Measurements from ENCODE around the gene TMC1.
"Not testable (repeated sequence)": the region's sequence is repeated elsewhere in the genome, so short reads cannot be mapped to it uniquely, and the experiment has no call there.

The TMC1 gene

DNA sequence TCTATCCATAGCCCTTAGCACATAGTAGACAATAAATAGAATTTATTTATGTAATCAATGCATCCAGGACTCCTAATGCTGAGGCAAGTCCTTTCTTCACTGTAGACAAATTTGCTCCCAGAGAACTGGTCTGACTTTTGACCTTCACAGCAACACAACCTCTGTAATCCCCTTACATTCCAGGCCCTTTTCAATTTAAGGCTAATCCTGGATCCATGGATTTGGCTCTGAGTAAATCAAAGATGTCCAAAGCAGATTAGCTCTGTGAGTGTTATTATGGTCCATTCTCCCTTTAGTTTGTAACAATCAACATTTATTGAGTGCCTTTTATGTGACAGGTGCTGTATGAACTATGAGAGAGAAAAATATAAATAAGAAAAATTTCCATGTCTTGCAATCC is 27.4 kb upstream of the TMC1 start:
- Mint-ChIP-seq H3K27ac (no peak overlapping the region), H3K36me3 (ENCODE audit: low read depth) (no peaks in the 10 kb centered on the region), H3K4me1 (ENCODE audit: low read depth) (no peaks in the 10 kb centered on the region), H3K4me3 (no peak overlapping the region), H3K27me3 (peaks cover 2% of the 10 kb centered on the region), H3K9me3 (no peaks in the 10 kb centered on the region)
- no peak for DNase-seq

DNA sequence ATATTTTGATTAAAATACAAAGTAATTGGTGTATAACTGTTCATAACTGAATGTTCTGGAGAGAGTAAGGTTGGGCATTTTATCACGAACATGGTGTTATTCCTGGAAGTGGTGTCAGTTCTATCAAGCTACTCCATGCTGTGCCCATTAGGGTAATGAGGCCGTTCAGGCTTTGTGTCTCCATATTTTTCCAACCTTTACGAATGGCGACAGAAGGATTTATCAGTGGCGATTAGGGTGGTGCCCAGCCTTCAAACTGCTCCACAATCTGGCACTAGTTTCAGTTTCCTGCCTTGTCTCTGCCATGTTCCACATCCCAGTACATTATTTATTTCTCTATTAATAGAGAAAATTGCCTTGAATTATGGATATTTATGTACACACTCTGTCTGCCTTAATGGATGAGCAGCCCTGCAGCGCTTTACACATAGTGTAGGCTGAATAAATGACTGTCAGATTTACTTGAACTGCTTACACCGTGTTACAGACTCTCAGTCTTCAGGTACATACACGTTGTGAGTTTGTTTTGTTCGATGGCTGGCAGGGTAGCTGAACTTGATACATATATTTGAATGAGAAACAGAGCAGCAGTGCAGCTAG is 23.9 kb upstream of the TMC1 start:
- no peaks in the 10 kb centered on the region for H3K9me3 Mint-ChIP-seq

DNA sequence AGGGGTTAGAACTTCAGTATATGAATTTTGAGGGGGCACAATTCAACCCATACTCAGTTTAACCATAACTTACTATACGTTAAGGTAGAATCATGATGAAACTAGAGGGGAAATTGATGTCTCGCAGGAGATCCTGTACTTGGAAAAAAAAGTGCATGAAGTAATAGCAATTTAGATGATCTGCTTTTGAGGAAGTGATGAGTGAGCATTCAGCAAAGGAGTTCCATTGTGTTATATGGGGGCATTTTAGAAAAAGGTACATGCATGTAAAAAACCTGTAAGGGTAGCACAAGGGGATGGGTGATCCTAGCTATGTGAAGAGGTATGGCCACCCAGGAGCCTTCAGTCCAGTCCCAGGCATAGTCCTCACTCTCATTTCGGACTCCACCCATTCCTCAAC is 14.8 kb upstream of the TMC1 start:
- no peaks in the 10 kb centered on the region for H3K36me3 Mint-ChIP-seq (ENCODE audit: low read depth)
- no peak overlapping the region for H3K4me3 Mint-ChIP-seq
- no peaks in the 10 kb centered on the region for H3K27me3 Mint-ChIP-seq
- no peak for DNase-seq
- H3K27ac Mint-ChIP-seq, result no peak overlapping the region
- H3K4me1 Mint-ChIP-seq (ENCODE audit: low read depth), result peaks cover 18% of the 10 kb centered on the region
- H3K9me3 Mint-ChIP-seq, result no peaks in the 10 kb centered on the region

More for the DNA sequence above, 23.9 kb upstream of the TMC1 start:
- Mint-ChIP-seq H3K4me1 (ENCODE audit: low read depth) (no peaks in the 10 kb centered on the region), H3K4me3 (no peak overlapping the region), H3K27me3 (no peaks in the 10 kb centered on the region), H3K36me3 (ENCODE audit: low read depth) (no peaks in the 10 kb centered on the region), H3K27ac (no peak overlapping the region)
- DNase-seq, result no peak

DNA sequence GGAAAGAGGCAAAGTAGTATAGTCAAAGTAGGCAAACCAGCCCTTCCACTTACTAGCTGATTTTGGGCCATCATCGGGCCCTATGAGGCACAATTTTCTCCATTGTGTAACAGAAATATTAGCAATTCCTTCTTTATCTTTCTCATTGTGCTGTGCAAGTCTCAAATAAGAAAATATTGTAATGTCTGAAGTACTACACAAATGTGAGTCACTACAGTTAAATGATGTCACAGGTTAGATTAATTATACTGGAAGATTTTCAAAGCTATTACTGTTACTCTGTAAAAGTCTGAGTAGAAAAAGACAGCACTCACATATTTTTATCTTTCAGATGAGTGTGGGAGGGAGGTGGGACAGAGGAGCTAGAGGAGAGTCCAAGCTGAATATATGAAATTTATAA is 12.4 kb upstream of the TMC1 start:
- Mint-ChIP-seq H3K27ac (peak overlapping the region; percentile 89), H3K27me3 (no peaks in the 10 kb centered on the region), H3K9me3 (no peaks in the 10 kb centered on the region), H3K4me3 (peak overlapping the region; percentile 21), H3K4me1 (ENCODE audit: low read depth) (peaks cover 18% of the 10 kb centered on the region), H3K36me3 (ENCODE audit: low read depth) (no peaks in the 10 kb centered on the region)
- no peak for DNase-seq

DNA sequence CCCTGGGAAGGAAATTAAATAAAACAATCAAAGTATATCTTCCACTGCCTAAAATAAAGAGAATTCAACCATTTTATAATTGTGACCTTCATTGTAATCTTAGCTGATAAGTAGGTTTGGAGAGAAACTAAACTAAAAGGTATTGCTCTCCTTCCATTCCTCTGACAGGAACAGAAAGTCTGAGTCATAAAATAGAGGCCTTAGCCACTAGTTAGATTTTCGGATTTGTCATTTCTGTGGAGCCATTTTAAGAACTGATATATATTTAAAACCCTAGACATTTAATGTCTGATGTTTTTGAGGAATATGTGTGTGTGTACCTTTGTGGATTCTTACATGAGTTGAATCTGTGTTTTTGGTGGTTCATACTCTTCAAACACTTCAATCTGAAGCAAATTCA is 11.8 kb upstream of the TMC1 start:
- peak overlapping the region; percentile 21 for H3K4me3 Mint-ChIP-seq
- peak overlapping the region; percentile 89 for H3K27ac Mint-ChIP-seq
- H3K9me3 Mint-ChIP-seq, result no peaks in the 10 kb centered on the region
- peaks cover 18% of the 10 kb centered on the region for H3K4me1 Mint-ChIP-seq (ENCODE audit: low read depth)
- H3K36me3 Mint-ChIP-seq (ENCODE audit: low read depth), result no peaks in the 10 kb centered on the region
- no peak for DNase-seq
- H3K27me3 Mint-ChIP-seq, result no peaks in the 10 kb centered on the region

DNA sequence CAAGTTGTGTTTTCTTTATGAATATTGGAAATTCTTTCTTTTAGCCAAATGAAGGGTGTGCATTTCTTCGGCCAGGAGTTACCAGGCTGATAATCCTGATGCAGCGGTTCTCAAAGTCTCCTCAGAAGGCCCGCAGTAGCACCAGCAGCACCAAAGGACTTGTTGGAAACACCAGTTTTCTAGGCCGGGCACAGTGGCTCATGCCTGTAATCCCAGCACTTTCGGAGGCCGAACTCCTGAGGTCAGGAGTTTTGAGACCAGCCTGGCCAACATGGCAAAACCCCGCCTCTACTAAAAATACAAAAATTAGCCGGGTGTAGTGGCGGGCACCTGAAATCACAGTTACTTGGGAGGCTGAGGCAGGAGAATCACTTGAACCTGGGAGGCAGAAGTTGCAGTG is 397 bp upstream of the TMC1 start:
- peaks cover 16% of the 10 kb centered on the region for H3K4me1 Mint-ChIP-seq (ENCODE audit: low read depth)
- not testable (repeated sequence) for H3K4me3 Mint-ChIP-seq; H3K9me3 Mint-ChIP-seq; H3K27ac Mint-ChIP-seq; H3K36me3 Mint-ChIP-seq (ENCODE audit: low read depth); H3K27me3 Mint-ChIP-seq; DNase-seq

DNA sequence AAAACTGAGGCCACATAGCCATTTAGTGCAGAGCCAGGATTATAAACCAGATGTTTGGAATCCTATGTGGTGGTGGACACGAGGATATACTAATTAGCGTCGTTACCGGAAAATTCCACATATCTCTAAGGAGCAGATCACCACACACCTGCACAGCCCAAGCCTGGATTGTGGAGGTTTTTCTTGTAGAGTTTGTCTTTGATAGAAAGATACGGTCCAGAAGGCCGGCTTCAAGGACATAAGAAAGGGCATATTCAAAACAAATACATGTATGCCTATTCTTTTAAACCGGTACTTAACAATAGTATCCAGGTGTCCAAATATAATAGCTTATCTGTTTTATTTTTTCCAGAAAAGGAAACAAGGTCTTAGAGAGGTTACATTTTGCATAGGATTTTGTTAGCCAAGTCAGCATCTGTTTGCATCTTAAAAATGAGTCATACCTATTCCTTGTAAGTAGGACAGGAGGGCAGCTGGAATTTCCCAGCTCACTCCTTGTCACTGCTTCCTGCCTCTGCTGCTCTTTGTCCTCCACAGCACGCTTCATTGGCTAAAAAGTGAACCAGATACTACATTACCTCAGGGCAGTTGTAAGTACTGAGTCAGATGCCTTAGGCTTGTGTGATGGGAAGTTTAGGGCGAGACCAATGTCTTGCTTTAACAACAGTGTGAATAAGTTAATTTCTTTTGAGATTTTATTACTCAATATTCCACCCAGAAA is 3.6 kb downstream of the TMC1 start:
- no peaks in the 10 kb centered on the region for H3K36me3 Mint-ChIP-seq (ENCODE audit: low read depth)
- no peak overlapping the region for H3K4me3 Mint-ChIP-seq
- H3K9me3 Mint-ChIP-seq, result no peaks in the 10 kb centered on the region
- peaks cover 47% of the 10 kb centered on the region for H3K4me1 Mint-ChIP-seq (ENCODE audit: low read depth)
- H3K27ac Mint-ChIP-seq, result peak overlapping the region; percentile 85
- no peaks in the 10 kb centered on the region for H3K27me3 Mint-ChIP-seq
- DNase-seq, result no peak

DNA sequence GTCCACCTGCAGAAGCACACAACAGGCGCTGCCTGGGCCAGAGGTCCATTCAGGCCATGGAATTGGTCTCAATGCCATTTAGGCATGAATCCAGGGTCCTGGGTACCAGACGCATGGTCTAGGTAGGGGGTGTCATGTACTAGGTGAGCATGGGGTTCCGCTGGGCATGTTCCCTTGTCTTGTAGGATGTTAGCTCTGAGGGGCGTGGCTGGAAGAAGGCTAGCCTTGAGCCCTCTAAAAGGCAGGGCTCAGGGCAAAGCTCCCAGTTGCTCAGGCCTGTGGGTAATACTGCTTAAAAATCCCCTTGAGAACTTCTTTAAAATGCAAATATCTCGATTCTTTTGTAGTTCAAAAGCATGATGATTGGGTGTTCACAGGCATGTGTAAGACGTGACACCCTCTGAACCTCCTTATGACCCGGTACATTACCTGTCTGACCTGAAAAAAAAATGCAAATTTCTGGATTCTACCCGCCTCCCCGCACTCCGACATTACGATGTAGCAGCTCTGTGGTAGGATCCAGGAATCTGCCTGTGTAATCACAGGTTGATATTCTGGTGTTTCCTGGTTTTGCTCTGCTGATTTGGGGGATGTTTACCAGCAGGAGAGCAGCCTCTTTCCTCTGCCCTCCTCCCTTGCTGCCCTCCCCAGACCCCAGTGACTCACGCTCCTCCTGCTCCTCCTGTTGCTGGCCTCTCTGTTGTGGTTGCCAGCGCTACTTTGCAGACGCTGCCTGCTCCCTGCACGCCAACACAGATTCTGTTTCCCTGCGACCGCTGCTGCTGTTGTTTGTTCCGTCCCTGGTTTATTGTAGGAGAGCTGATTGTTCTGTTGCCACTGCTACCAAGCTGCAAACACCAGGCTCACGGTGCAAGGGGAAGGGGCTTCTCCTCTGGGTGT is 5.7 kb downstream of the TMC1 start:
- Mint-ChIP-seq H3K4me3 (peak overlapping the region; percentile 77), H3K27me3 (no peaks in the 10 kb centered on the region), H3K9me3 (no peaks in the 10 kb centered on the region), H3K27ac (peak overlapping the region; percentile 96), H3K36me3 (ENCODE audit: low read depth) (no peaks in the 10 kb centered on the region), H3K4me1 (ENCODE audit: low read depth) (peaks cover 47% of the 10 kb centered on the region)
- DNase-seq, result peak; percentile 79

DNA sequence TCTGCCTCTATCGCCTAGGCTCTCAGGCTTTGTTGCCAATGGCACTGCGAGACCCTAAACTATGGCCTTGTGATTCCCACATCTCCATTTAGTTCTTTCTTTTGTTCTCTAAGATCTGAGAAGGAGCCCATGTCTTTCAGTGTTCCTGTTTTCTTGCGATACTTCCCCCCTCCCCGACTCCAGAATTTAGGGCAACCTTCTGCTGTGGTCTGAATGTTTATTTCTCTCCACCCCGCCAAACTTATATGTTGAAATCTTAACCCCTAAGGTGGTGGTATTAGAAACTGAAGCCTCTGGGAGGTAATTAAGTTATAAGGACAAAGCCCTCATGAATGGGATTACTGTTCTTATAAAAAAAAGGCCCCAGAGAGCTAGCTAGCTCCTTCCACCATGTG is 6.4 kb downstream of the TMC1 start:
- Mint-ChIP-seq H3K4me3 (peak overlapping the region; percentile 77), H3K9me3 (no peaks in the 10 kb centered on the region), H3K27ac (peak overlapping the region; percentile 96), H3K27me3 (no peaks in the 10 kb centered on the region), H3K36me3 (ENCODE audit: low read depth) (no peaks in the 10 kb centered on the region), H3K4me1 (ENCODE audit: low read depth) (peaks cover 47% of the 10 kb centered on the region)
- no peak for DNase-seq

DNA sequence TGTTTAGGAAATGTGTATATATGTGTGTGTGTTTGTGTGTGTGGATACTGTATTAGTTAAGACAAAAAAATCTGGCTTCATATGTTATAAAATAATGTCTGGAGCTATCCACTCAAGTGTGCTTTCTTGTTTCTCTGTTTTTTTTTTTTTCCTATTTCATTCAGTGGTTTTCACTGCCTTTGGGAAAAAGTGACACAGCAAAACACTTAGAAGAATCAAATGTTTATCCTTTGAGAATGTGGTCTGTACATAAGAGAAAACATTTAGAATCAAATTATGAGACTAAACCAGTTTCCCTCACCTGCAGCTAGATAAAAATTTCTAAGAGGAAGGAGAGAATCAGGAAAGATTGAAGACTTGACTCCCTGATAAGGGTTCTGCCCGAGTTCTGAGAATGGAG is 8.1 kb downstream of the TMC1 start:
- no peaks in the 10 kb centered on the region for H3K9me3 Mint-ChIP-seq
- H3K4me3 Mint-ChIP-seq, result no peak overlapping the region
- peaks cover 45% of the 10 kb centered on the region for H3K4me1 Mint-ChIP-seq (ENCODE audit: low read depth)
- no peaks in the 10 kb centered on the region for H3K36me3 Mint-ChIP-seq (ENCODE audit: low read depth)
- no peak overlapping the region for H3K27ac Mint-ChIP-seq
- no peak for DNase-seq
- no peaks in the 10 kb centered on the region for H3K27me3 Mint-ChIP-seq

DNA sequence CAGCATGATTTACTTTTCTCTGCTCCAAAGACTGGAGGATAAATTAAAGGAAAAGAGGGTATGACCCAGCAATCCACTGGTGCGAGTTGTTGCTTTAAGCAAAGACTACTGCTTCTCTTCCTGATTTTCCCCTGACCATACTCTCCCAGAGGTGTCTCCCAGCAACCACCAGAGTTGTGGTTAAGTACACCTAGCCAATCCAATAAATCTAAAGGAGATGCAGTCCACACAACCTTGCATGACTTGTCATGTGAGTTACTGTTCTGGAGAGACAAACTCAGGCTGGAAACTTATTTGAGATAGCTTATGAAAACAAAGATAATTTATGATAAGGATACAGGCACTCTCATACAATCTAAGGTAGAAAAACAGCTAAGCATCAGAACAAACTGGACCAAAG is 11.9 kb downstream of the TMC1 start:
- no peaks in the 10 kb centered on the region for H3K27me3 Mint-ChIP-seq
- peaks cover 5% of the 10 kb centered on the region for H3K9me3 Mint-ChIP-seq
- H3K4me3 Mint-ChIP-seq, result no peak overlapping the region
- H3K27ac Mint-ChIP-seq, result no peak overlapping the region
- H3K4me1 Mint-ChIP-seq (ENCODE audit: low read depth), result peaks cover 13% of the 10 kb centered on the region
- DNase-seq, result no peak
- H3K36me3 Mint-ChIP-seq (ENCODE audit: low read depth), result no peaks in the 10 kb centered on the region

DNA sequence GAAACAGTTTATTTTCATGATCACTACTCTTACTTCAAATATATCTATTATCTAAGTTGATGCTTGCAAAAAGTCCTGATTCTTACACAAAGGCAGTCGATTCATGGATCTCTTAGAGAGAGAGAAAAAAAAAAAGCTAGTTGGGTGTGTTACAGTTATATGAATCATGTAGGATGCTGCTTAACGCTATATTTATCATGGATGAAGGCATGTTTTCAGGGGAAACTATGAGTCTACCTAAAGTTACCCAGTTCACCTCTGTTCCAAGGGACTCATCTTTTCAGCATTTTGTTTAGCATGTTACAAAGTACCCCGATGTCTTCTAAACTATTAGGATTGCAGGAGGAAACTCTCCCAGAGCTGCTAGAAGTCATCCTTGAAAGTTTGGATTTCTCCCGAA is 13.5 kb downstream of the TMC1 start:
- Mint-ChIP-seq H3K9me3 (peaks cover 5% of the 10 kb centered on the region), H3K4me3 (no peak overlapping the region), H3K36me3 (ENCODE audit: low read depth) (no peaks in the 10 kb centered on the region), H3K27me3 (no peaks in the 10 kb centered on the region), H3K4me1 (ENCODE audit: low read depth) (peaks cover 6% of the 10 kb centered on the region), H3K27ac (no peak overlapping the region)
- DNase-seq, result no peak

DNA sequence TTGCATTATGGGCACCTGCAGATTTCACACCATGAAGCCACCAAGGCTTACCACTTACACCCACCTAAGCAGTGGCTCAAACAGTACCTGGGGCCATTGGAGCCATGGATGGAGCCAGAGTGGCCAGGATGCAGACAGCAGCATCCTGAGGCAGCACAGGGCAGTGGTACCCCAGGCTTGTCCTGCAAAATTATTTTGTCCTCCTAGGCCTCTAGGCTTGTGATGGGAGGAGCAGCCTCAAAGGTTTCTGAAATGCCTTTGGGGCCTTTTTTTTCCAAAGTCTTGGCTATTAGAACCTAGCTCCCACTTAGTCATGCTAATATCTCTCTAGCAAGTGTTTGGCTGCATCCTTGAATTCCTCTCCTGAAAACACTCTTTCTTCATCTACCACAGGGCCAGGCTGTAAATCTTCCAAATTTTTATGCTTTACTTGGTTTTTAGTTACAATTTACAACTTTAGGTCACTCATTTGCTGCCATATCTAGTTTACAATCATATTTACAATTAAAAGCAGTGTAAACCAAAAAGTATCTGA is 15.7 kb downstream of the TMC1 start:
- Mint-ChIP-seq H3K27ac (no peak overlapping the region), H3K27me3 (no peaks in the 10 kb centered on the region), H3K36me3 (ENCODE audit: low read depth) (no peaks in the 10 kb centered on the region), H3K9me3 (peaks cover 5% of the 10 kb centered on the region), H3K4me1 (ENCODE audit: low read depth) (peaks cover 13% of the 10 kb centered on the region), H3K4me3 (no peak overlapping the region)
- DNase-seq, result no peak

DNA sequence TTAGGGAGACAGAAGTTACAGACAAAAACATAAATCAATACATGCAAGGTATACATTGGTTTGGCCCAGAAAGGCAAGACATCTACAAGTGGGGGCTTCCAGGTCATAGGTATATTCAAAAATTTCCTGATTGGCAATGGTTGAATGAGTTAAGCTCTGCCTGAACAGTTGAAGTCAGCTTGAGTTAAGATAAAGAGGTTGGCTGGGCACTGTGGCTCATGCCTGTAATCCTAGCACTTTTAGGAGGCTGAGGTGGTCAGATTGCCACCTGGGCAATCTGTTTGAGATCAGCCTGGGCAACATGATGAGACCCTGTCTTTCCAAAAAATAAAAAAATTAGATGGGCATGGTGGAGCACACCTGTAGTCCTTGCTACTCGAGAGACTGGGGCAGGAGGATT is 16.3 kb downstream of the TMC1 start:
- H3K27me3 Mint-ChIP-seq, result no peaks in the 10 kb centered on the region
- H3K4me1 Mint-ChIP-seq (ENCODE audit: low read depth), result peaks cover 17% of the 10 kb centered on the region
- no peak overlapping the region for H3K4me3 Mint-ChIP-seq
- no peaks in the 10 kb centered on the region for H3K36me3 Mint-ChIP-seq (ENCODE audit: low read depth)
- H3K9me3 Mint-ChIP-seq, result peaks cover 5% of the 10 kb centered on the region
- DNase-seq, result no peak
- H3K27ac Mint-ChIP-seq, result no peak overlapping the region
